Stomach (tissue), 9 donors: ENCODE data around the gene FRMD4B. TPM values are rescaled to one million over a fixed set of nuclear protein-coding genes. Genes with fewer than 3 reads are reported as not detected.

Experiments
- DNase-seq, 2 donors: peaks; one replicate each; pipeline versions ENCODE4 v3.0.0 to v3.0.0-alpha.2; 2013 to 2019
- H3K27ac ChIP-seq, 5 donors: fragments of 200-600 bp in 4 of 5; sonication (generic) in 4 of 5; one replicate each; pipeline ENCODE4 v1.5.1; 2013 to 2019; ENCODE audit warnings: mild to moderate bottlenecking in 1 of 5, moderate library complexity in 1 of 5
- H3K27me3 ChIP-seq, 3 donors: fragments of 200-600 bp; sonication (generic); one replicate each; pipeline ENCODE4 v1.5.1; 2017 to 2019; ENCODE audit warnings: mixed run types in 1 of 3
- H3K36me3 ChIP-seq, 4 donors: fragments of 200-600 bp; sonication (generic); 1 replicate in 3 of 4; 2 replicates in 1 of 4; pipeline ENCODE4 v1.5.1; 2016 to 2019
- H3K4me1 ChIP-seq, 4 donors: fragments of 200-600 bp; sonication (generic); one replicate each; pipeline ENCODE4 v1.5.1; 2016 to 2019
- H3K4me3 ChIP-seq, 4 donors: fragments of 200-600 bp; sonication (generic) in 3 of 4; one replicate each; pipeline ENCODE4 v1.5.1; 2016 to 2019; ENCODE audit warnings: mild to moderate bottlenecking in 1 of 4
- H3K9me3 ChIP-seq, 4 donors: fragments of 200-600 bp; sonication (generic); one replicate each; pipeline ENCODE4 v1.5.1; 2016 to 2019
- CTCF ChIP-seq, 7 experiments: fragments of 450-650 bp in 4 of 7; fragments of 200-600 bp in 3 of 7; sonication (generic) in 3 of 7; IDR thresholded peaks; one replicate each; pipeline ENCODE4 v1.5.1; 2016 to 2019; ENCODE audit warnings: antibody characterized with exemption in 7 of 7, control low read depth in 2 of 7, mild to moderate bottlenecking in 1 of 7
- EP300 ChIP-seq: sonication (generic); formaldehyde crosslinking; IDR thresholded peaks from one replicate; pipeline ENCODE4 v1.6.1; 2017; ENCODE audit warnings: antibody characterized with exemption
- POLR2A ChIP-seq, 4 donors: fragments of 450-650 bp; IDR thresholded peaks; one replicate each; pipeline ENCODE4 v1.6.1; 2016; ENCODE audit warnings: antibody characterized with exemption in 4 of 4, control low read depth in 2 of 4, mild to moderate bottlenecking in 1 of 4, moderate library complexity in 1 of 4
- POLR2AphosphoS5 ChIP-seq, 3 donors: sonication (generic); formaldehyde crosslinking; IDR thresholded peaks; one replicate each; pipeline ENCODE4 v1.6.1; 2016; ENCODE audit warnings: antibody characterized with exemption in 3 of 3
- WGBS, 5 donors: extraction: QIAGEN DNeasy Blood & Tissue Kit in 3 of 5; methylation state at CpG; one replicate each; pipeline versions ENCODE4 v1.1.5 to v1.1.7; 2013 to 2018; 5-methylcytosine and 5-hydroxymethylcytosine counted together
- intact Hi-C: fragments of 100-400 bp; cut with DNase I; formaldehyde crosslinking; loops from one replicate; pipeline ENCODE4 v1.15.1; 2023; ENCODE audit warnings: low total_unique reads
- polyA plus RNA-seq, 3 donors: library from polyadenylated mRNA; stranded (reverse); fragments of 200-250 nt; gene quantifications; one replicate each; pipeline ENCODE4 v1.2.3, GENCODE V29; 2013
- total RNA-seq, 5 donors: library from RNA; depleted of rRNA; stranded (reverse); fragments of >200 nt; gene quantifications; one replicate each; pipeline versions ENCODE4 v1.1.0 to v1.2.3, GENCODE V29; 2014 to 2016
- donor health status: healthy with polysubstance abuse.
- donor health status: Bipolar disorder and iron deficiency.
- donor health status: healthy.

FRMD4B gene
- total and polyA plus RNA-seq, 8 donors = 5.2 to 35.6 (median 21.0) TPM

GRCh38 chr3:69378112-69378802 is 7.6 kb downstream of the FRMD4B start:
- no peaks in the 10 kb centered on the region for H3K9me3 ChIP-seq

GRCh38 chr3:69377262-69377661 is 8.6 kb downstream of the FRMD4B start:
- 76 to 88% (median 85%) methylated on average over 3 of the region's 3 CpGs for WGBS, 5 donors
- Histone ChIP-seq H3K36me3 (no peaks in the 10 kb centered on the region), H3K27ac (no peak overlapping the region), H3K4me3 (no peak overlapping the region), H3K4me1 (no peaks in the 10 kb centered on the region), H3K27me3 (peaks cover 0 to 16% (median 0%) of the 10 kb centered on the region in 3 donors), H3K9me3 (no peaks in the 10 kb centered on the region)
- no peak for TF ChIP-seq EP300
- no peak for TF ChIP-seq POLR2A (IDR thresholded peaks at IDR 0.05)
- TF ChIP-seq POLR2AphosphoS5 (IDR thresholded peaks at IDR 0.05) = no peak
- no peak for TF ChIP-seq CTCF (IDR thresholded peaks at IDR 0.05)
- intact Hi-C loops = no loop called here
- no peak for DNase-seq

More at GRCh38 chr3:69378112-69378802, 7.6 kb downstream of the FRMD4B start:
- no peak for DNase-seq
- no peak for TF ChIP-seq POLR2AphosphoS5 (IDR thresholded peaks at IDR 0.05)
- no peak for TF ChIP-seq POLR2A (IDR thresholded peaks at IDR 0.05)
- no peak for TF ChIP-seq EP300
- Histone ChIP-seq H3K4me1 (no peaks in the 10 kb centered on the region), H3K27ac (no peak overlapping the region), H3K27me3 (peaks cover 0 to 18% (median 0%) of the 10 kb centered on the region in 3 donors), H3K4me3 (no peak overlapping the region), H3K36me3 (no peaks in the 10 kb centered on the region)
- WGBS, 5 donors = 83 to 95% (median 91%) methylated on average over 3 of the region's 3 CpGs
- intact Hi-C loops = no loop called here

- TF ChIP-seq EP300 = no peak
- TF ChIP-seq POLR2A (IDR thresholded peaks at IDR 0.05) = no peak
- TF ChIP-seq POLR2AphosphoS5 (IDR thresholded peaks at IDR 0.05) = no peak
- no peak for TF ChIP-seq CTCF (IDR thresholded peaks at IDR 0.05)
- no peak overlapping the region for H3K4me3 ChIP-seq
- no peaks in the 10 kb centered on the region for H3K9me3 ChIP-seq
- intact Hi-C loops = no loop called here
- no peak overlapping the region for H3K27ac ChIP-seq
- 79 to 88% (median 87%) methylated on average over 2 of the region's 2 CpGs for WGBS, 5 donors
- no peak for DNase-seq
- H3K36me3 ChIP-seq = no peaks in the 10 kb centered on the region
- no peaks in the 10 kb centered on the region for H3K4me1 ChIP-seq
- H3K27me3 ChIP-seq = peaks cover 0 to 12% (median 0%) of the 10 kb centered on the region in 3 donors
Measured at GRCh38 chr3:69376731-69377130, 9.2 kb downstream of the FRMD4B start.

GRCh38 chr3:69371816-69372215 is 14.1 kb downstream of the FRMD4B start:
- TF ChIP-seq CTCF (IDR thresholded peaks at IDR 0.05) (no peak), EP300 (no peak), POLR2A (IDR thresholded peaks at IDR 0.05) (no peak), POLR2AphosphoS5 (IDR thresholded peaks at IDR 0.05) (no peak)
- Histone ChIP-seq H3K4me1 (peaks cover 0 to 10% (median 4%) of the 10 kb centered on the region in 4 donors), H3K27ac (peak overlapping the region in 1 of 5 donors; percentile 60), H3K36me3 (no peaks in the 10 kb centered on the region), H3K9me3 (no peaks in the 10 kb centered on the region), H3K4me3 (no peak overlapping the region), H3K27me3 (peaks cover 0 to 3% (median 0%) of the 10 kb centered on the region in 3 donors)
- intact Hi-C loops = no loop called here
- no peak for DNase-seq
- 76 to 88% (median 85%) methylated on average over 5 of the region's 5 CpGs for WGBS, 5 donors

DNA sequence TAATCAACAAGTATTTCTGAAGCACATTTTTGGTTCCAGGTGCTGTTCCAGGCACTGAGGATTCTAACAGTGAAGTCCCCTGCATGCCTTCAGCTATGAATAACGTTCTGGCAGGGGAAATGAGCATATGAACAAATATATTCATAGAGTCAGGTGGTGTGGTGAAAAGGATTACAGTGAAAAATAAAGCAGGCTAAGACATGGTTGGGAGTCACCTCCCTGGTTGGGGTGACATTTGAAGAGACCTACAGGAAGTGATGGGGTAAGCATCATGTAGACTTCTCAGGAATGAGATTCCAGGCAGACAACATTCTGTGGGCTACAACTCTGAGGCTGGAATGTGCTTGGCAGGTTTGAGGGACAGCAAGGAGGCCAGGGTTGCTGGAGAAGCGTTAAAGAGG is 15.0 kb downstream of the FRMD4B start:
- no peak overlapping the region for H3K4me3 ChIP-seq
- H3K27me3 ChIP-seq = peaks cover 0 to 3% (median 0%) of the 10 kb centered on the region in 3 donors
- intact Hi-C loops = no loop called here
- 59 to 69% (median 63%) methylated on average over 2 of the region's 2 CpGs for WGBS, 5 donors
- H3K36me3 ChIP-seq = no peaks in the 10 kb centered on the region
- TF ChIP-seq POLR2AphosphoS5 (IDR thresholded peaks at IDR 0.05) (no peak), POLR2A (IDR thresholded peaks at IDR 0.05) (no peak), CTCF (IDR thresholded peaks at IDR 0.05) (no peak), EP300 (no peak)
- no peak for DNase-seq
- H3K9me3 ChIP-seq = no peaks in the 10 kb centered on the region
- peaks cover 0 to 10% (median 4%) of the 10 kb centered on the region in 4 donors for H3K4me1 ChIP-seq
- peak overlapping the region in 2 of 5 donors; percentile 43 to 60 for H3K27ac ChIP-seq
